Cerebellar cortex (tissue), 1 donor: ENCODE results near the gene RALGDS.
A peak's percentile ranks its signal among the peaks of the same experiment; 100 is the strongest.

ENCODE experiments used
- DNase-seq: peaks from one replicate; pipeline ENCODE4 v3.0.0-alpha.2; 2015; ENCODE audit warnings: low spot score

Gene RALGDS

DNA sequence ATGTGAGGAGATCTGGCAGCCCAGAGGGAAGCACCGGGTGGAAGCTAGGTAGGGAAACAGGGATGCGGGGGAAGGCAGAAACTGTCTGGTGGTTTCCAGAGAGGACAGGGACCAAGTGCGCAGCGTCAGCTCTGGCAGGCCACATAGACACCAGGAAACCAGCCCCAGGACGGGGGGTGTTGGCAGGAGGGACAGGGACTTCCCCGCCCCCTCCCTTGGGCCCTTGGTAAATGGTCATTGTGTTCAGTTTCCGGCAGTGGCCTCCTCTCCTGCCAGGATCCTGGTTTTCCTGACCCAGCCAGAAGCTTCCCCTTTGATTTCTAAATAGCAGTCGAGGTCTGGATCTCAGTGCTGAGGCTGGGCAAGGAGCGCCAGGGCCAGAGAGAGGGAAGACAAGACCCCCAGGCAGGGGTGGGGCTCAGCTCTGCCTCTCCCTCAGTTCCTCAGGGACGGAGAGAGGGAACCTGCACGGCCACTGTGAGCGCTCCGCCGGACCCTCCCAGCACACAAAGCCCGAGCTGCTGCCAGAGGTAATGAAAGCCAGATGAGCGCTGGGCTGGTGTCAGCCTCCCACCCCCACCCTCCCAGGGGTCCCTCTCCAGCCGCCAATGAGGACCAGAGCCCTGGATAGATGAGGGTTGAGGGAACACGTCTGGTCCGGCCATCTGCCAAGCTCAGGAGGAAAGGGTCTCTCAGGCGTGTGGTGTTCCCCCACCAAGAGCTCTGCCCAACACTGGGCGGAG is 1.8 kb downstream of the RALGDS start:
- peak; percentile 37 for DNase-seq

DNA sequence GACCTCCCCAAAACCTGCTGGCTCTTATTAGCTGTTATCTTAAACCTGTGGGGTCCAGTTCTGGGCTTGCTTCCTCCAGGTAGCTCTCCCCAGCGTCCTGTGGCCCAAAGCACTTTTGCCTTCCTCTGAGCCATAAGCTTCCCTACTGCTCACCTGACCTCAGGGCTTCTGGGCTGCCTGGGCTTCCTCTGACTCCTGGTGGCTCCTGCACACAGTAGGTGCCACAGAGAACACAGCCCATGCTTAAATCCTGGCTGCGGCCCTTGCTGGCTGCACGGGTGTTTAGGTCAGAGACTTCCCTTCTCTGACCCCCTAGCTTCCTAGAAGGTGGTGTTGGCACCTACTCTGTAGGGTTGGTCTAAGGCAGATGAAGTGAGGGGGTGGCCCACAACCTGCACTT is 2.5 kb downstream of the RALGDS start:
- DNase-seq = no peak

- DNase-seq = no peak
These were observed 2.9 kb downstream of the RALGDS start for GRCh38 chr9:133118179-133118520.

GRCh38 chr9:133117271-133118178 is 3.5 kb downstream of the RALGDS start:
- DNase-seq = peak; percentile 80

- DNase-seq = peak; percentile 76
These were observed 4.5 kb downstream of the RALGDS start for GRCh38 chr9:133116346-133117231.

DNA sequence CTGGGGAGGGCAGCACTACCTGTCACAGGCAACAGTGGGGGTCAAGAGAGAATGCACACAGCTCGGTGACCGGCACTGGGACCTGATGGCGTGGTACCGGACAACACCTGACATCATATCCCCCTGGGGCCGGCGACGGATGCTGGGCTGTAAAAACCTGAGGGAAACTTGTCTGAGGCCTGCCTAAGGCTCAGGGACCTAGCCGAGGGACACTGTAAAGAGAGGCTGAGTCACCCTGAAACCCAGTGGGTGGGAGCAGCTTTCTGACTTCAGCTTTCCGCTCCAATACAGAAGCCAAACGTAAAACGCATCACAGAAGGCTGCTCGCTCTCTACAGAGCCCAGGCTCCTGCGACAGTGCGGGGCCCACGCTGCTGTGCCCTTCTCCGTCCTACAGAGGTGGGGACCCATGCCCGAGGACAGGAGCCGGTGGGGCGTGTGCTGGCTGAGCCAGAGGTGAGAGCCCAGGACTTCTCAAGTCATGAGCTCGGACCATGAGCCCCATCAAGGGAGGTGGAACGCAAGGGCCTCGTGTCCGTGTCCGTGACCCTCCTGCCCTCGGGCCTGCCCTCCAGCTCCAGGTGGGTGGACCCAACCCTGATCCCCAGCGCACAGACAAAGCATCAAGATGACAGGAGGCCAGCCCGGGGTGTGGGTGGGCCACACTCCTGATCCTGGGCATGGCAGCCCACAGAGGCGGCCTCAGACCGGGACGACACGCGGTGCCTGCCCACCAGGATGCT is 5.3 kb downstream of the RALGDS start:
- peak; percentile 55 for DNase-seq

GRCh38 chr9:133114886-133115603 is 6.0 kb downstream of the RALGDS start:
- DNase-seq = no peak

DNA sequence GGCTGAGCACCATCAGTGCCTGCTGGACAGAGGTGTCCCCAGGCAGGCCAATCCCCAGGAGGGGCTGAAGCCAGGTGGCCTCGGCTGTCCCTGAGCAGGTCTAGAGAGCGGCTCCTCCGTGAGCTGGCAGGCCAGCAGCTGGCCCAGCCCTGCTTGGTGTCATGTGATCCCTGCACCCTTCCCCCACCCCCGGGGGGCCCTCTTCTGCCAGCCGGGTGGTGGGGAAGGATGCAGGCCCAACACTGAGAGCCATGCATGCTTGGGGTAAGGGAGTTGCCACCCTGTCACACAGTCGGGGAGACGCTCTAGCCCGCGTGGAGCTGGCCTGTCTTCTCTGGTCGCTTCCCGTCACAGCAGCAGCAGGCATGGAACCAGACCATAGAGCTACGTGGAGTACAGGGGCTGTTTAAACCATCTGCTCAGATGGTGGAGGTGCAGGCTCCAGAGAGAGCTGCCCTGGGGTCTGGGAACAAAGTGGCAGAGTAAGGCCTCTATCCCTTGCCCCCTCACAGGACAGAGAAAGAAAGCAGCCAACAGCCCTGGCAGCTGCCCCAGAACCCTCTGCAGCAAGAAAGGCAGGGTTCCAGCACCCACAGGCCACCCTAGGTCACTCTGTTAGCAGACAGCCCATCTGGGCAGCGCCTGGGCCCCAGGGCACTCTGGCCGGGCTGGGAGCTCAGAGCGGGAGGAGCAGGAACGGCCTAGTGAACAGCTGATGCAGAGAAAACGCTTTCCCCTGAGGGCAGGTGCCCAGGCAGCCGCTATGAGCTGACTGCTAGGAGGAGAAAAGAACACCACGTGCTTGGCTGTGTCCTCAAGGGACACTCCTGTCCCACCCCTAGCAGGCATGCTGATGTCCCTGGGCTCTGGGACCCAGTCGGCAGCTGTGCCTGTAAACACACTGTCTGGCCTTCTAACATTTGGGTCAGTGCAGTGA is 6.8 kb downstream of the RALGDS start:
- DNase-seq = peak; percentile 43

GRCh38 chr9:133113163-133113948 is 7.7 kb downstream of the RALGDS start:
- DNase-seq = no peak

GRCh38 chr9:133112663-133113026 is 8.4 kb downstream of the RALGDS start:
- DNase-seq = no peak

DNA sequence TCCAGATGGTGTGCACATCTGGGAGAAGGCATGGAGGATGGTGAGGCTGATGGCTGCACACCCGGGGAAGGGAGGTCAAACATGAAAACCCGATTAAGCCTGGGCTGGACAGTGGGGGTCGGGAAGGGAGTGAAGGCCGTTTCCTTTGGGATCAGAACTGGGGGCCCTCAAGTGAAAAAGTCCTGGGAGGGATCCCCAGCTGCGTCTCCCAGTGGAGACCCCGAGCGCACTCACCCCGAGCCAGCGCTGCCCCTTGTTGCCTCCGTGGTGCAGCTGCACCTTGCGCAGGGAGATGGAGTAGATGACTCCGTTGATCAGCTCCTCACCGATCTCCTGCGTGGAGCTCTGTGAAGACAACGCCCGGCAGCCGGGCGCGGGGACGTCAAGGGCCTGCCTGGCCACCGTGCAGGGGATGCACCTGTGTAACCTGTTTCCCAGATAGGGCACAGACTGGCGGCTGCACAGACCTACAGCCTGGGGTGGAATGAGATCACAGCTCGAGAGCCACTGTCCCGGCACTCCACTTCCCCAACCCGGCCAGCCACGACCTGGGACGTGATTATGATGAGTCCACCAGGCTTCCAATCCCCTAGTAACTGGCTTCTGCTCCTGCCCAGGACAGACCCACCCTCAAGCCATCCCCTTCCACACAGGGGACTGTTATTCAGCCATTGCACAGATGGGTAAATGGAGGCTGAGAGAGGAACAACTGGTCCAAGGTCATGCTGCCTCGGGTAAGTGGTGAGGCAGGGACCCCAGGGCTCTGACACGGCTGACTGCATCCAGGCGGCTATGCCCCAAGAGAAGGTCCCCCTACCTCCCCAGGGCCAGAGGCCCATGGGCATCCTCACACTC is 9.0 kb downstream of the RALGDS start:
- no peak for DNase-seq

GRCh38 chr9:133109931-133110650 is 10.9 kb downstream of the RALGDS start:
- DNase-seq = no peak

- no peak for DNase-seq
These were observed 12.0 kb downstream of the RALGDS start for GRCh38 chr9:133108794-133109641.

DNA sequence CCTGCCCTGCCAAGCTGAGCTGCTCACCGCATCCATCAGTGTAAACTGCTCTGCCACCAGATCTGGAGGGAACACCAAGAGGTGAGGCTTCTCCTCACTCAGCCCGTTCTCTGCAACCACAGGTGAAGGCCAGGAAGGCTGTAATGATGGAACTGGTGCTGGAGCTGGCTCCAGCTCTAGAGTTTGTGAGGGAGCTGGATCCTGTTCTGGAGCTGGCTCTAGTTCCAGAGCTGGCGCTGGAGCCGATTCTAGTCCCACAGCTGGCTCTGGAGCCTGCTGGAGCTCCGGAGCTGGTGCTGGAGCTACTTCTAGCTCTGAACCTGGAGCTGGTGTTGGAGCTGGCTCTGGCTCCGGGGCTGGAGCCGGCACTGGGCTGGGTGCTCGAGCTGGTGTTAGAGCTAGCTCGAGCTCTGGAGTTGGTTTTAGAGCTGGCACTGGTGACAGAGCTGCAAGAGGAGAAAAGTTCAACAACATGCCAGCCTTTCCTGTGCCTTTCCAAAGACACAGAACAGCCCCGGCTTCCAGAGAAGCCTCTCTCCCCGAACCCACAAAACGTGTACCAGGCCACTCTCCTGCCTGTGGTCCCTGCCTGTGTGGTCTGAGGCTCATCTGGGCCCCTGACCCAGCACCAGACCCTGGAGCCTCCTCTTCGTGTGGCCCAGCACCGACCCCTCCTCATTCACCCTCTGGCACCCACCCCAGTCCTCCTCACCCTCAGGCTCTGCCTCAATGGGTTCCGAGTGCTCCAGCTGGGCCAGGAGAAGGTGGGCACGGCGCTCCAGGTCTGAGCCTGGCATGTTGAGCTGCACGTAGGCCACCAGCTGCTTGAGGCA is 12.9 kb downstream of the RALGDS start:
- no peak for DNase-seq

- no peak for DNase-seq
These were observed 13.8 kb downstream of the RALGDS start for GRCh38 chr9:133107245-133107722.
